Activated naive CD8-positive, alpha-beta T cell treated with anti-CD3 and anti-CD28 coated beads, Interleukin-2, amount 10 ng/mL, durations not matched to agents 7 days and 5 days (primary cell): ENCODE results near the gene ZNF622. TPM values are rescaled to one million over a fixed set of nuclear protein-coding genes. Genes with fewer than 3 reads are reported as not detected.

Source experiments
- ATAC-seq: fragments of 150-1000 bp; cut with Tn5 transposase; one replicate; pipeline ENCODE4 v1.10.0; 2021; ENCODE audit warnings: low read depth, moderate library complexity
- POLR2A ChIA-PET: fragments of 350-600 bp; sonication (Branson Sonifier 250); formaldehyde crosslinking; loops from one replicate; lab custom pipeline; 2021; ENCODE audit warnings: antibody characterized with exemption; lab: Charles Lee
- DNase-seq: peaks from one replicate; pipeline ENCODE4 v3.0.0; 2021
- H3K27ac Mint-ChIP-seq: one replicate; pipeline ENCODE4 v1.8.0; 2022; ENCODE audit warnings: mild to moderate bottlenecking, mixed read lengths
- H3K27me3 Mint-ChIP-seq: one replicate; pipeline ENCODE4 v1.8.0; 2022; ENCODE audit warnings: mild to moderate bottlenecking, moderate library complexity, mixed read lengths
- H3K36me3 Mint-ChIP-seq: one replicate; pipeline ENCODE4 v1.8.0; 2021; ENCODE audit warnings: mild to moderate bottlenecking, mixed read lengths
- H3K4me1 Mint-ChIP-seq: one replicate; pipeline ENCODE4 v1.8.0; 2021; ENCODE audit warnings: mixed read lengths
- H3K4me3 Mint-ChIP-seq: one replicate; pipeline ENCODE4 v1.8.0; 2022; ENCODE audit warnings: mild to moderate bottlenecking, moderate library complexity, mixed read lengths
- H3K9me3 Mint-ChIP-seq: one replicate; pipeline ENCODE4 v1.8.0; 2021; ENCODE audit warnings: mixed read lengths
- total RNA-seq, 2 experiments: library from RNA; stranded (reverse); gene quantifications; one replicate each; pipeline ENCODE4 v1.2.3, GENCODE V29; 2021

ZNF622 gene
- total RNA-seq, 2 experiments from 2014 or later, result 30.7 to 36.0 TPM

GRCh38 chr5:16464664-16465543 is 696 bp downstream of the ZNF622 start:
- POLR2A ChIA-PET, result interaction anchor here (0.6 to 2.4 kb wide), 5 partner anchors 9 to 263 kb away, joined by 3 to 11 read pairs (median 4); partner anchors contain the start of gene RETREG1

DNA sequence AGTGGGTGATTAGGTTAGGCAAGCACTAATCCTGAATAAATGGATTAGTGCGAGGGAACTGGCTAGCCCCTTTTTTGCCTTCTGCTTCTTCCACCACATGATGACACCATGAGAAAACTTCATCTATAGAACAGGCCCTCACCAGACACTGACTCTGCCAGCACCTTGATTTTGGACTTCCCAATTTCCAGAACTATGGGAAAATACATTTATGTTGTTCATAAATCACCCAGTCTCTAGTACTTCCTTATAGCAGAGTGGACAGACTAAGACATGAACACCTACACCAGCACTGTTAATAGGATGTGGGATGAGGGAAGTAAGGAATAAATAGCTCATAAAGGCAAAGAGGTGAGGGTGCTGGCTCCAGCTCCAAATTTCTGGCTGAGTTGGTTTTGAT is 1.4 kb downstream of the ZNF622 start:
- Mint-ChIP-seq H3K4me3 (peak overlapping the region; percentile 98), H3K9me3 (no peaks in the 10 kb centered on the region), H3K4me1 (peaks cover 69% of the 10 kb centered on the region), H3K27ac (peak overlapping the region; percentile 98), H3K27me3 (no peaks in the 10 kb centered on the region), H3K36me3 (peaks cover 31% of the 10 kb centered on the region)
- POLR2A ChIA-PET, result interaction anchor here (2.4 kb wide), 1 partner anchor 8 kb away, joined by 11 read pairs; no protein-coding TSS in a partner anchor
- no peak for ATAC-seq
- DNase-seq, result no peak

More at GRCh38 chr5:16464664-16465543, 696 bp downstream of the ZNF622 start:
- no peak for DNase-seq
- Mint-ChIP-seq H3K27me3 (no peaks in the 10 kb centered on the region), H3K9me3 (no peaks in the 10 kb centered on the region), H3K4me1 (peaks cover 67% of the 10 kb centered on the region), H3K4me3 (peak overlapping the region; percentile 98), H3K27ac (peak overlapping the region; percentile 98), H3K36me3 (peaks cover 33% of the 10 kb centered on the region)
- no peak for ATAC-seq

DNA sequence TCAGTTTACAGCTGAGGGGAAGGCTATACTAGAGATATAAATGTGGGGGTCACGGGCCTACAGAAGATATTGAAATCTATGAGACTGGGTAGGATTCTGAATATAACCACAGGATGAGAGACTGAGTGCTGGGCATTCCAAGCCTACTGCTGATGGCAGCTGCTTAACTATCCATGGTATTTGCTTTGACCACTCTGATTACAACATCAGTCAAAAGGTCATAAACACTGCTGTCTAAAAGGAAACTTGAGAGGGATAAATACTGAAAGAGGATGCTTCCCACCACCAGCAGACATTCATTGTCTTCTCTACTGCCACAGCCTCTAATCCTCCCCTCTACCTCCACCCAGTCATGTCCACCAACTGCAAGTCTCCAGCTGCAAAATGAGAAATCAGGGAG is 3.8 kb downstream of the ZNF622 start:
- peaks cover 30% of the 10 kb centered on the region for H3K36me3 Mint-ChIP-seq
- DNase-seq, result no peak
- POLR2A ChIA-PET, result no interaction called here

DNA sequence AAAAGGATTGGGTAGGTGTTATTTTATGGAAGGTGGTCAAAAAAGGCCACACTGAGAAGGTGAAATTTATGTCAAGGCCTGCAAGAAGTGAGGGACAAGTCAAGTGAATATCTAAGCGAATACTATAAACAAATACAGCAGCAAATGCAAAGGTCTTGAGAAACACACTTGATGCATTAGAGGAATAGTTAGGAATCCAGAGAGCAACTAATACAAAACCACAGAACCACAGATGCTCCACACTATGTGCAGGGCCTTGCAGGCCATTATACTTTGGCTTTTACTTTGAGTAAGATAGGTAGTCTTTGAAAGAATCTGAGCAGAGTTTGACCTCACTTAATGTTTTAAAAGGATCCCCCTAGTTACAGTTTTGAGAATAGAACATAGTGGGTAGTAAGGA is 4.6 kb downstream of the ZNF622 start:
- no peak overlapping the region for H3K4me3 Mint-ChIP-seq

More for the DNA sequence above, 3.8 kb downstream of the ZNF622 start:
- Mint-ChIP-seq H3K27ac (peak overlapping the region; percentile 2), H3K27me3 (no peaks in the 10 kb centered on the region), H3K4me1 (peaks cover 55% of the 10 kb centered on the region), H3K4me3 (no peak overlapping the region), H3K9me3 (no peaks in the 10 kb centered on the region)
- no peak for ATAC-seq

GRCh38 chr5:16459451-16459850 is 6.1 kb downstream of the ZNF622 start:
- Mint-ChIP-seq H3K27ac (no peak overlapping the region), H3K4me1 (peaks cover 56% of the 10 kb centered on the region), H3K36me3 (peaks cover 32% of the 10 kb centered on the region), H3K27me3 (no peaks in the 10 kb centered on the region), H3K4me3 (no peak overlapping the region), H3K9me3 (no peaks in the 10 kb centered on the region)
- POLR2A ChIA-PET, result no interaction called here
- DNase-seq (no peak), ATAC-seq (no peak)

More for the DNA sequence above, 4.6 kb downstream of the ZNF622 start:
- H3K36me3 Mint-ChIP-seq, result peaks cover 37% of the 10 kb centered on the region
- ATAC-seq, result no peak
- no peaks in the 10 kb centered on the region for H3K27me3 Mint-ChIP-seq
- H3K9me3 Mint-ChIP-seq, result no peaks in the 10 kb centered on the region
- peaks cover 58% of the 10 kb centered on the region for H3K4me1 Mint-ChIP-seq
- H3K27ac Mint-ChIP-seq, result peak overlapping the region; percentile 2
- DNase-seq, result no peak
- POLR2A ChIA-PET, result no interaction called here

DNA sequence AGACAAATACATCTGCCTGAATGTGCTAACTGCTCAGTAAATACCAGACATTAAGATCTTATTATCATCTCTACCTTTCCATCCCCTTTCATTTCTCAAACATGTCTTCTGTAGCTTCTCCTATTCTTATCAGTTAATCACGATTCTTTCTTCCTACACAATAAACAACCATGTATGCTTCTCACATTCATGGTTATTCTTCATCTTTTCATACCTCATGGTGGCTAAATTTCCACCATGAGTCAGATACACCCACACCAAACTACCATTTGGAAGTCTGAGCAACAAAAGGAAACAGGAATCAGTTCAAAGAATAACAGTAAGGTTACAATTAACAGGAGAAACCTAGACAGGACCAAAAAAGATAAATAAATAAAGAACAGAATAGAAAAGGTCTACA is 7.7 kb downstream of the ZNF622 start:
- no peaks in the 10 kb centered on the region for H3K9me3 Mint-ChIP-seq
- no peaks in the 10 kb centered on the region for H3K27me3 Mint-ChIP-seq
- peaks cover 29% of the 10 kb centered on the region for H3K36me3 Mint-ChIP-seq
- POLR2A ChIA-PET, result no interaction called here
- no peak for DNase-seq
- H3K4me1 Mint-ChIP-seq, result peaks cover 40% of the 10 kb centered on the region
- ATAC-seq, result no peak
- no peak overlapping the region for H3K4me3 Mint-ChIP-seq
- peak overlapping the region; percentile 5 for H3K27ac Mint-ChIP-seq

GRCh38 chr5:16457451-16457850 is 8.1 kb downstream of the ZNF622 start:
- peak overlapping the region; percentile 5 for H3K27ac Mint-ChIP-seq
- no peak for DNase-seq
- H3K4me1 Mint-ChIP-seq, result peaks cover 38% of the 10 kb centered on the region
- no peaks in the 10 kb centered on the region for H3K27me3 Mint-ChIP-seq
- ATAC-seq, result no peak
- POLR2A ChIA-PET, result no interaction called here
- H3K36me3 Mint-ChIP-seq, result peaks cover 29% of the 10 kb centered on the region
- H3K9me3 Mint-ChIP-seq, result no peaks in the 10 kb centered on the region
- no peak overlapping the region for H3K4me3 Mint-ChIP-seq

DNA sequence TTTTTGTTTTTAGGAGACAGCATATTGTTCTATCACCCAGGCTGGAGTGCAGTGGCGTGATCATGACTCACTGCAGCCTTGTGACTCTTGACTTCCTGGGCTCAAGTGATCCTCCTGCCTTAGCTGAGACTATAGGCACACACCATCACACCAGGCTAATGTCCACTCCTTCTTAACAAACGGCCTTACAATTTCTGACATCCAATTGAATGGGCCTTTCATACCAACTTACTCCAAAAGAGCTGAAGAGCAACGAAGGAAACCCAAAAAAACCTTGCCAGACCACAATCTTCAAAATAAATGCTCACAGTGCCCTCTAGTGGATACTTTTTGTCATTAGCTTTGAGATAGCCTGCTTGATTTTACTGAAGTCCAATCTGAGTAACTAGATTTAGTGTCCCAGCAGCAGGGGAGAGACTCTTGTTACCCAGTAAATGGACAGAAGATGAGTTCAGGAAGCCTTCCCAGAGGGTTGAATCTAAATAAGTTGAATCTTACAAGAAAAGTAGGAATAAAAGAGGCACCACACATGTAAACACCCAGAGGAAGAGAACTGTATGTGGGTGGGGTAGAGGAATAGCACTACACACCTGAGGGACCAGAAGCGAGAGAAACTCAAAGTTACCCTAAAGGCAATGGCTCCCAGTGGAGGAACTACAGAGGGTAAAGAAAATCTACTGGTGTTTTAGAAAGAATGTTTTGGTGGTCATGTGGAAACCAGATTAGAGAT is 9.3 kb downstream of the ZNF622 start:
- Mint-ChIP-seq H3K36me3 (peaks cover 23% of the 10 kb centered on the region), H3K4me3 (peak overlapping the region; percentile 56), H3K9me3 (no peaks in the 10 kb centered on the region), H3K27ac (peak overlapping the region; percentile 58), H3K4me1 (peaks cover 27% of the 10 kb centered on the region), H3K27me3 (no peaks in the 10 kb centered on the region)
- POLR2A ChIA-PET, result interaction anchor here (0.7 to 2.5 kb wide), 3 partner anchors 9 to 295 kb away, joined by 3 to 11 read pairs (median 3); partner anchors contain the start of genes RETREG1 and ZNF622
- ATAC-seq, result peak; percentile 63
- no peak for DNase-seq

- no peak for DNase-seq
- H3K27ac Mint-ChIP-seq, result peak overlapping the region; percentile 58
- H3K9me3 Mint-ChIP-seq, result no peaks in the 10 kb centered on the region
- peaks cover 21% of the 10 kb centered on the region for H3K4me1 Mint-ChIP-seq
- POLR2A ChIA-PET, result interaction anchor here (0.9 to 2.5 kb wide), 2 partner anchors 10 to 161 kb away, joined by 3 to 11 read pairs; partner anchors contain the start of genes RETREG1 and ZNF622
- H3K4me3 Mint-ChIP-seq, result peak overlapping the region; percentile 56
- H3K27me3 Mint-ChIP-seq, result no peaks in the 10 kb centered on the region
- H3K36me3 Mint-ChIP-seq, result peaks cover 24% of the 10 kb centered on the region
- no peak for ATAC-seq
These were observed 9.9 kb downstream of the ZNF622 start for GRCh38 chr5:16455668-16456067.

DNA sequence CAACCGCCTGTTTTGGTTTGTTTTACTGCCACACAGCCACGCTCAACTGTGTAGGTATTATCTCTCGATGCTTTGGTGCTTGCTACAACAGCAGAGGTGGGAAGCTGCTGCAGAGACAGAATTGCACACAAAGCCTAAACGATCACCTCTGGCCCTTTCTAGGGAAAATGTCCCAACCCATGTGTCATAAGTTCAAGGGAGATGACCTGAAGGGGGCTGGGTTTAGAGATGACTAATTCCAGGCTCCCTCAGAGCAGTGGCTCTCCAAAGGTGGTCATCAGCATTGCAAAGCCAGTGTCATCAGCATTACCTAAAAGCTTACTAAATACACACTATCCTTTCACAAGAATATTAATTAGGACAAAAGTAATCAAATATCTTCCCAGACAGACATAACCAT is 10.9 kb downstream of the ZNF622 start:
- H3K4me1 Mint-ChIP-seq, result peaks cover 17% of the 10 kb centered on the region
- ATAC-seq (no peak), DNase-seq (no peak)
- H3K4me3 Mint-ChIP-seq, result no peak overlapping the region
- no peaks in the 10 kb centered on the region for H3K9me3 Mint-ChIP-seq
- peaks cover 28% of the 10 kb centered on the region for H3K36me3 Mint-ChIP-seq
- H3K27ac Mint-ChIP-seq, result no peak overlapping the region
- POLR2A ChIA-PET, result interaction anchor here (2.5 kb wide), 1 partner anchor 11 kb away, joined by 11 read pairs; the partner anchor contains the start of gene ZNF622
- H3K27me3 Mint-ChIP-seq, result no peaks in the 10 kb centered on the region

DNA sequence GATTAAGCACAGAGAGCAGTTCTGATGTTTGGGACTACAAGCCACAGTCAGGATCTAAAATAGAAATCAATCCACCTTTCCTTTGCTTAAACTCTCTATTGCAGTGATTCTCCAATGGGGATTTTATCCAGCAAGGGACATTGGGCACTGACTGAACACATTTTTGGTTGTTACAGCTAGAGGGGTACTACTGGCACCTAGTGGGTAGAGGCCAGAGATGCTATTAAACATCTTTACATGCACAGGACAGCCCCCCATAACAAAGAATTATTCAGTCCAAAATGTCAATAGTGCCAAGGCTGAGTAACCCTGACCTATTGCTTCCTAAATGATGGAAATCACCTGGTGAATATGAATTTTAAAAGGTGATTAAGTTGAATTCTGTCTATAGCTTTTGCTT is 12.0 kb downstream of the ZNF622 start:
- Mint-ChIP-seq H3K27me3 (no peaks in the 10 kb centered on the region), H3K27ac (no peak overlapping the region), H3K36me3 (peaks cover 30% of the 10 kb centered on the region), H3K4me1 (peaks cover 13% of the 10 kb centered on the region), H3K9me3 (no peaks in the 10 kb centered on the region), H3K4me3 (no peak overlapping the region)
- no peak for ATAC-seq
- POLR2A ChIA-PET, result no interaction called here
- DNase-seq, result no peak

GRCh38 chr5:16450163-16450562 is 15.4 kb downstream of the ZNF622 start:
- Mint-ChIP-seq H3K27me3 (no peaks in the 10 kb centered on the region), H3K36me3 (peaks cover 31% of the 10 kb centered on the region), H3K4me1 (no peaks in the 10 kb centered on the region), H3K27ac (no peak overlapping the region), H3K4me3 (no peak overlapping the region), H3K9me3 (no peaks in the 10 kb centered on the region)
- DNase-seq (no peak), ATAC-seq (no peak)
- POLR2A ChIA-PET, result no interaction called here

DNA sequence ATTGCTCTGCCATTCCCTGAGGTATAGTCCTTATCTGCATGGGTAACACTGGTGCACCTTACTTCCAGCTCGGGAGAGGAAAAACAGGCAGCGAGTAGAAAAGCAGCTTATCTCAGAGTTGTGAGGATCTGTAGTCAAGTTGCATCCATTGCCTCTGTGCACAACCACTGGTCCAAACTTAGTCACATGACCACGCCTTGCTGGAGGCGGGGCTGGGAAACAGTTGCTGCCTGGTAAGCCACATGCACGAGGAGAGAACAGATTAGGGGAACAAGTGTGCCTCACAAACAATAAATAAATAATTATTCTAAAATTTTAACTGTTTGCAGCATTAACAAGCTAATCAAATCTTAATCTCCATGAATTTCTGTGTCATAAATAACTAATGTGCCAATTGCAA is 18.6 kb downstream of the ZNF622 start:
- H3K27ac Mint-ChIP-seq, result no peak overlapping the region
- POLR2A ChIA-PET, result no interaction called here

More for the DNA sequence above, 18.6 kb downstream of the ZNF622 start:
- Mint-ChIP-seq H3K4me3 (no peak overlapping the region), H3K4me1 (no peaks in the 10 kb centered on the region), H3K9me3 (no peaks in the 10 kb centered on the region), H3K36me3 (peaks cover 32% of the 10 kb centered on the region), H3K27me3 (no peaks in the 10 kb centered on the region)
- no peak for ATAC-seq
- DNase-seq, result no peak
